ENCODE results near the gene ALPL.
"Not testable (repeated sequence)": the region's sequence is repeated elsewhere in the genome, so short reads cannot be mapped to it uniquely, and the experiment has no call there.

Gene ALPL

GRCh38 chr1:21518774-21519455 lies 9.7 kb downstream of the ALPL start:
- no peaks in the 10 kb centered on the region for H3K9me3 ChIP-seq (ENCODE audit: severe bottlenecking)
- TF ChIP-seq CTCF (IDR thresholded peaks at IDR 0.05; ENCODE audit: low read depth, low read length), result no peak
- no peaks in the 10 kb centered on the region for H3K36me3 ChIP-seq
- no peaks in the 10 kb centered on the region for H3K27me3 ChIP-seq (ENCODE audit: insufficient read depth, low read depth, severe bottlenecking)
- DNase-seq, result no peak
- H3K27ac ChIP-seq, result no peak overlapping the region
- no peak overlapping the region for H3K4me3 ChIP-seq (ENCODE audit: low read depth, low read length)

- not testable (repeated sequence) for H3K36me3 ChIP-seq; H3K27me3 ChIP-seq (ENCODE audit: insufficient read depth, low read depth, severe bottlenecking); DNase-seq; H3K27ac ChIP-seq; H3K9me3 ChIP-seq (ENCODE audit: severe bottlenecking); H3K4me3 ChIP-seq (ENCODE audit: low read depth, low read length)
These were observed 10.4 kb downstream of the ALPL start for GRCh38 chr1:21519486-21520070.

- Histone ChIP-seq H3K4me3 (ENCODE audit: low read depth, low read length) (no peak overlapping the region), H3K36me3 (no peaks in the 10 kb centered on the region), H3K9me3 (ENCODE audit: severe bottlenecking) (no peaks in the 10 kb centered on the region), H3K27ac (no peak overlapping the region), H3K27me3 (ENCODE audit: insufficient read depth, low read depth, severe bottlenecking) (no peaks in the 10 kb centered on the region)
- DNase-seq, result no peak
- TF ChIP-seq CTCF (IDR thresholded peaks at IDR 0.05; ENCODE audit: low read depth, low read length), result no peak
These were observed 11.9 kb downstream of the ALPL start for GRCh38 chr1:21520899-21521716.

GRCh38 chr1:21521717-21522060 lies 12.5 kb downstream of the ALPL start:
- Histone ChIP-seq H3K36me3 (no peaks in the 10 kb centered on the region), H3K27ac (no peak overlapping the region), H3K9me3 (ENCODE audit: severe bottlenecking) (no peaks in the 10 kb centered on the region), H3K4me3 (ENCODE audit: low read depth, low read length) (no peak overlapping the region), H3K27me3 (ENCODE audit: insufficient read depth, low read depth, severe bottlenecking) (no peaks in the 10 kb centered on the region)
- DNase-seq, result no peak
- no peak for TF ChIP-seq CTCF (IDR thresholded peaks at IDR 0.05; ENCODE audit: low read depth, low read length)

- H3K9me3 ChIP-seq (ENCODE audit: severe bottlenecking), result no peaks in the 10 kb centered on the region
- no peak overlapping the region for H3K4me3 ChIP-seq (ENCODE audit: low read depth, low read length)
- no peaks in the 10 kb centered on the region for H3K27me3 ChIP-seq (ENCODE audit: insufficient read depth, low read depth, severe bottlenecking)
- no peak for TF ChIP-seq CTCF (IDR thresholded peaks at IDR 0.05; ENCODE audit: low read depth, low read length)
- H3K36me3 ChIP-seq, result no peaks in the 10 kb centered on the region
- no peak for DNase-seq
- H3K27ac ChIP-seq, result no peak overlapping the region
These were observed 13.4 kb downstream of the ALPL start for GRCh38 chr1:21522525-21523038.

- no peak for TF ChIP-seq CTCF (IDR thresholded peaks at IDR 0.05; ENCODE audit: low read depth, low read length)
- no peaks in the 10 kb centered on the region for H3K36me3 ChIP-seq
- H3K27me3 ChIP-seq (ENCODE audit: insufficient read depth, low read depth, severe bottlenecking), result no peaks in the 10 kb centered on the region
- H3K27ac ChIP-seq, result no peak overlapping the region
- DNase-seq, result no peak
- no peaks in the 10 kb centered on the region for H3K9me3 ChIP-seq (ENCODE audit: severe bottlenecking)
- no peak overlapping the region for H3K4me3 ChIP-seq (ENCODE audit: low read depth, low read length)
These were observed 14.1 kb downstream of the ALPL start for GRCh38 chr1:21523297-21523813.
